ENCODE measurements around the gene CST9L. TPM values are rescaled to one million over a fixed set of nuclear protein-coding genes. Genes with fewer than 3 reads are reported as not detected.

The CST9L gene
- total RNA-seq, 2 donors from 2014 or later: not detected

DNA sequence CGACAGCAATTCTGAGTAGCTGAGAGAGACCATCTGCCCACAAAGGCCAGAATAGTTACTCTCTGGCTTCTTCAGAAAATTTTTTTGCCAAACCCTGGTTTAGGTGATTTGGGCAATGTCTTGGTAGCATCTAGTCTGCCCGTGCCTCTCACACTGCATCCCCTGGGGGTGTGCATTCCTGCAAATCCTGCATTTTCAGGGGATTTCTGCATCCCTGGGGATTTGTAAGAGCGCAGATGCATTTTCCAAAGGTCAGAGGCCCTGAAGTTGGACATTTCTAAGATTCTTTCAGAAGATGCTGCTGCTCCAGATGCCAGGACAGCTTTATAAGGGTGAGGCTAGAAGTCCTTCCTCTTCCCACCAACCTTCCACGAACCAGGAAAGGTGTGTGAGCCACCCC, 33.4 kb upstream of the CST9L start:
- Mint-ChIP-seq H3K27ac (no peak overlapping the region), H3K9me3 (no peaks in the 10 kb centered on the region), H3K4me3 (no peak overlapping the region), H3K4me1 (ENCODE audit: low read depth in 2 of 2) (peaks cover 4% of the 10 kb centered on the region in 2 donors), H3K27me3 (peaks cover 0 to 3% of the 10 kb centered on the region in 2 donors), H3K36me3 (no peaks in the 10 kb centered on the region)
- no peak for DNase-seq (ENCODE audit: low spot score)
- ATAC-seq: no peak

DNA sequence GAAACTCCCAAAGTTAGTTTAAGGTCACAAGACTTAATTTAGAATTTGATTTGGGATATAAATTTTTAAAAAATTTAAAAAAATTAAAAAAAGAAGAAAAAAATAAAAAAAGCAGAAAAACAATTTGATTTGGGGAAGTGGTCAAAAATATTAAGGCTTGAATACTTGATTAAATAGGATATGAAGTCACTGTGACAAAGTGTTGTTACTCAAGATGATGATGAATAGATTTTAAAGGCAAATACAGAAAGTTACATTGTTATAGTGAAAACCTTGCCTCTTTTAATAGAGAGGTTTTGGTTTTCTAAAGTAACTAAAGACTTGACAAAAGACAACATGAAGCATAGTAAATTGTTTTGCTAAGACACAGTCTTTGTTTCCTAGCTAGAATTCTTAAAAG, 30.2 kb upstream of the CST9L start:
- Mint-ChIP-seq H3K36me3 (no peaks in the 10 kb centered on the region), H3K4me1 (ENCODE audit: low read depth in 2 of 2) (no peaks in the 10 kb centered on the region), H3K27ac (no peak overlapping the region), H3K4me3 (no peak overlapping the region), H3K27me3 (peaks cover 0 to 3% of the 10 kb centered on the region in 2 donors), H3K9me3 (no peaks in the 10 kb centered on the region)
- DNase-seq (ENCODE audit: low spot score) (no peak), ATAC-seq (no peak)

DNA sequence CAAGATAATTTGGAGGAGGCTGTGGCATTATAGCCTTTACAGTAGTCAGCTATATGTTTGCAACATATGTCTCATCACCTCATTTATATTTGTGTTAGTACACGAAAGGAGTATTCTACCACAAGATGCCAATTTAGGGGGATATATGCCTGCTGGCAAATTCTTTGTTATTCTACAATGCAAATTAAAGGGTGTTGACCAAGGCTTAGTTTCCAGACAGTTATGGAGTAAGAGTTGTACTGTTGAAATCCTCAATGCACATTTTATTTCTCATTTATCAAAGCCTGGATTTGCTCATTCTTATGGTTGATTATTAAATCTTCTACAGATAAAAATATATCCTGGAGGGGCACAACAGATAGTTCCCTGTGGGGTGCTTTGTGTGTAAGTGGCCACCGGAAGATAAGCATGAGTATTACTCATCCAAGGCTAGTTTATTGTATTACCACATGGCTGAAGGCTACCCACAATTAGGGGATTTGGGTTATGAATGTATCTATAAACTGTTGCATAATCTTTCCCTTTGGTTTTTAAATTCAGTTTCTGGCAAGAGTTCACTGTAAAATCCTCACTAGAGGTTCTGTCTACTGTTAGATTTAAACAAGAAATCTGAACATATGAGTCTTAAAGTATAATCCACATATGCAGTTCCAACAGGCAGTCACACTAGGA, 28.4 kb upstream of the CST9L start:
- ATAC-seq: no peak
- Mint-ChIP-seq H3K4me3 (no peak overlapping the region), H3K27ac (no peak overlapping the region), H3K4me1 (ENCODE audit: low read depth in 2 of 2) (no peaks in the 10 kb centered on the region), H3K27me3 (peaks cover 0 to 3% of the 10 kb centered on the region in 2 donors), H3K36me3 (no peaks in the 10 kb centered on the region), H3K9me3 (no peaks in the 10 kb centered on the region)
- no peak for DNase-seq (ENCODE audit: low spot score)

DNA sequence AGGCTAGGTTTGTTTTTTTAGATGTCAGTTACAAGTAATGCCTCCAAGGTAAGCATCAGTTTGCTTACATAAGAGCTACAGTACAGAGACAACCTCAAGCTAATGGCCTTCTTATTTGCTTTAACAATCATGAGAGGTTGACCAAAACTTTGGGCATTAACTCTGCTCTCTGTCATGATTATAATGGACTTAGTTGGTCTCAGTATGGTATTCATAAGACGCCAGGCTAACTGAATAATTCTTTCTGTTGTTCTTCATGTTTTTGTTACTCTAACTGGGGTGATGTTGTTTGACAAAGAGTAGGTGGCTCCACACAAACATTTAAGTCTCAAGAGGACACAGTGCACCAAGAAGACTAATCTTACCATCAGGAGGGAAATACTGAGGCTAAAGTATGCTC, 27.7 kb upstream of the CST9L start:
- DNase-seq (ENCODE audit: low spot score): no peak
- H3K27ac Mint-ChIP-seq: no peak overlapping the region
- H3K27me3 Mint-ChIP-seq: peaks cover 0 to 3% of the 10 kb centered on the region in 2 donors
- no peaks in the 10 kb centered on the region for H3K36me3 Mint-ChIP-seq
- no peaks in the 10 kb centered on the region for H3K9me3 Mint-ChIP-seq
- ATAC-seq: no peak
- H3K4me3 Mint-ChIP-seq: no peak overlapping the region
- no peaks in the 10 kb centered on the region for H3K4me1 Mint-ChIP-seq (ENCODE audit: low read depth in 2 of 2)

DNA sequence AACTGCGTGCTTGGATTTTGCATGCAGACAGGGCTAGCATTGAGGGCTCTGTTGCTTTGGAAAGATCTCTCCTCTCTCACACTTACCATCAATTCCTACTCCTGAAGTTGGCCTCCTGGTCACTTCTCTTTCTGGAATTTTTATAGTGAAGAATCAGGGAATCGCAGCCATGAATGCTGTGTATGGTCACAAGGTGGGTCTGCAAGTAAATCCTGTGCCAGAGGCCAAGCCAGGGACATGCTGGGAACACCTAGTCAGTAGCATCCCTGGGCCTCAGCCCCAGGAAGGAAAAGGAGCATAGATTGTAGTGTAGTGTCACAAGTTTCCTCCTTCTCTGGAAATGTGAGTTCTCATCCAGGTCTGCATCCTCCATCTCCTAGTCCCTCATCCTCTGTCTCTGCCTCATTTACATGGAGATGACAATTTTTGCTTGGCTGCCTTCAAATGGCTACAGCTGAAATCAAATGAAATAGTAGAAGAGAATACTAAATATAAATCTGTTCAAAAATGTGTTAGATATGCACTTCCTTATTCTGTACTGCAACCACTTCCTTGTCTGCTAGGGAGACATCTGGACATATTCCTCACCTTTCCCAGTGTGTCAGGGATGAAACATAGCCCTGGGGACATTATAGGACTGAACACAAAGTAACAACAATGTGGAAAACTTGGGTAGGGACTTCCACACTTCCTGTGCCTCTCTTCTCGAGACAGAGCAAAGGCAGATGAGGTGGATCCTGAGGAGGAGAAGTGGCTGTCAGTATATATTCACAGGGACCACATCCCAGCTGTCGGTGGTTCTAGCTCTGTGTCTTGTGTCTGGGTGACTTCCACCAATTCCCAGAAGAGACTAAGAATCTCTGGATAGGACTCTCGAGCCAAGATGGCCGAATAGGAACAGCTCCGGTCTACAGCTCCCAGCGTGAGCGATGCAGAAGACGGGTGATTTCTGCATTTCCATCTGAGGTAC, 20.4 kb upstream of the CST9L start:
- Mint-ChIP-seq H3K4me3 (no peak overlapping the region), H3K36me3 (no peaks in the 10 kb centered on the region), H3K4me1 (ENCODE audit: low read depth in 2 of 2) (peaks cover 0 to 6% of the 10 kb centered on the region in 2 donors), H3K27ac (no peak overlapping the region), H3K27me3 (peaks cover 5 to 9% of the 10 kb centered on the region in 2 donors), H3K9me3 (no peaks in the 10 kb centered on the region)
- no peak for ATAC-seq
- no peak for DNase-seq (ENCODE audit: low spot score)

GRCh38 chr20:23587631-23588030, 19.3 kb upstream of the CST9L start:
- ATAC-seq: no peak
- Mint-ChIP-seq H3K4me3 (no peak overlapping the region), H3K4me1 (ENCODE audit: low read depth in 2 of 2) (peaks cover 0 to 6% of the 10 kb centered on the region in 2 donors), H3K27me3 (peaks cover 8 to 16% of the 10 kb centered on the region in 2 donors), H3K27ac (no peak overlapping the region), H3K9me3 (no peaks in the 10 kb centered on the region), H3K36me3 (no peaks in the 10 kb centered on the region)
- no peak for DNase-seq (ENCODE audit: low spot score)

DNA sequence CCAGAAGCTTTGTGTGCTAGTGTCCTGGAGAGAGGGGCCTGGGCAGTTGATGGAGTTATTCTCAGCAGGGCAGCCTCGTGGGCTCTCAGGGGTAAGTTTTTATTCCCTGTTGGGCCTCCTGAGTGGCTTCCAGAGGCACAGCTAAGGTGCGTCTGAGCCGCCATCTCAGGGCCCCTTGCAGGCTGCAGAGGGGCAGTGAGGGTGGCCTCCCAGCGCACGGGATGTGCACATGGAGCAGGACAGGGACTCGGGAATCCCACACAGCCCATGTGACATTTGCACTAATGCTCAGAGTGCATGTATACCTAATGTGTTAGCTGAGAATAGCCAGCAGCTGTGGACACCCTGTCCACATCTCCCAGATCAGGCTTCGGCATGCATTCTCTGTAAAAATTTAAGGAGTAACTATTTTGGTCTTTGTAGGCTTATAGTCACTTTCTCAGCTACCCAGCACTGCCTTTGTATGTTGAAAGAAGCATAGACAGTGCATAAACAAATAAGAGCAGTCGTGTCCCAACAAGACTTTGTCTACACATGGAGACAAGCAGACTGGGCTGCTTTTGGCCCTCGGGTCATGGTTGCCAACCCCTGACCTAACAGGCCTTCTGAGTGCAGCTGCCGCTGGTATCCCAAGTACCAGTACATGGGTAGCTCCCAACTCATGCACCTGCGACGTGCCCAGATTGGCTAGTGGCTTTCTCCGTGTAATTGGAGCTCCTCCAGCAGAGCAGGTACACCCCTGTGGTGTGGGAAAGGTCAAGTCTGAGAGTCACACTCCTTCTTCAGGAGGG, 18.6 kb upstream of the CST9L start:
- peaks cover 0 to 6% of the 10 kb centered on the region in 2 donors for H3K4me1 Mint-ChIP-seq (ENCODE audit: low read depth in 2 of 2)
- ATAC-seq (peak in 1 of 2 donors; percentile 45), DNase-seq (ENCODE audit: low spot score) (no peak)
- peaks cover 12 to 16% of the 10 kb centered on the region in 2 donors for H3K27me3 Mint-ChIP-seq
- no peak overlapping the region for H3K4me3 Mint-ChIP-seq
- no peaks in the 10 kb centered on the region for H3K9me3 Mint-ChIP-seq
- H3K36me3 Mint-ChIP-seq: no peaks in the 10 kb centered on the region
- no peak overlapping the region for H3K27ac Mint-ChIP-seq

GRCh38 chr20:23585808-23586734, 17.8 kb upstream of the CST9L start:
- DNase-seq (ENCODE audit: low spot score): peak; percentile 56
- no peaks in the 10 kb centered on the region for H3K36me3 Mint-ChIP-seq
- no peaks in the 10 kb centered on the region for H3K9me3 Mint-ChIP-seq
- no peak overlapping the region for H3K4me3 Mint-ChIP-seq
- H3K4me1 Mint-ChIP-seq (ENCODE audit: low read depth in 2 of 2): peaks cover 0 to 6% of the 10 kb centered on the region in 2 donors
- H3K27me3 Mint-ChIP-seq: peaks cover 14 to 21% of the 10 kb centered on the region in 2 donors
- H3K27ac Mint-ChIP-seq: no peak overlapping the region
- ATAC-seq: peak in 1 of 2 donors; percentile 32

GRCh38 chr20:23585449-23585807, 17.1 kb upstream of the CST9L start:
- peak; percentile 24 to 33 for ATAC-seq
- Mint-ChIP-seq H3K4me3 (no peak overlapping the region), H3K27me3 (peaks cover 17 to 27% of the 10 kb centered on the region in 2 donors)

DNA sequence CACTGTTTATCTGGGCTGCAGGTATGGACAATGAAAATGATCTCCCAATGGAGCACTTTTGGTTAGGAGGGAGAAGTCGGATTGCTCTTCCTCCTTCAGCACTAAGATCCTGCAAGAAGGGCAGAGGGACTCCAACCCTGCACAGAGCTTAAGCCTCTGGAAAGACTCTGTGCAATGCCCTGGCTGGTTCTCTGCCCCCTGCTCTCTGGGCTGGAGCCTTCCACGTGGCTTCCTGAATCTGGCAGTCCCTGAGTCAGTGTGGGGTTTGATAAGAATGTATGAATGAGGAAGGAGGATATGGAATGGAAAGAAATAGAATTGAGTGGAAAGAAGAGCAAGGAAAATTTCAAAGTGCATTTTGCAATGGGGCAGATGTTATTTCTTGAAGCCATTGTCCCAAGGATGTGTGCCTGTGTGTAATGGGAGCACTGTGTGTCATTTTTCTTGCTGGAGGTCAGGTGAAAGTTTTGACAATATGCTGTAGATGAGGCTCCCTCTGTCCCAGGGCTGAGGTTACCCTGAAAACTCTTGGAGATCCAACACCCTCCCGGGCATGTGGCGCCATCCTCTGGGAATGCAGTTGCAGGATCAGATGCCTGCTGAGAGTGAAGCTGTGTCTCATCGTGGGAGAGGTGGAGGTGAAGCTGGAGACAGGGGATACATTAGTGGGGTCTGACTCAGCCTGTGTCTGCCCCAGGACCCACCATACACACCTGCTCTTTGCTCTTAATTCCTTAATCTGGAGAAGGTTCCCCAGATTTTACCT, 16.3 kb upstream of the CST9L start:
- H3K9me3 Mint-ChIP-seq: no peaks in the 10 kb centered on the region
- ATAC-seq (no peak), DNase-seq (ENCODE audit: low spot score) (no peak)
- no peaks in the 10 kb centered on the region for H3K36me3 Mint-ChIP-seq
- H3K4me3 Mint-ChIP-seq: no peak overlapping the region
- H3K27ac Mint-ChIP-seq: no peak overlapping the region
- H3K27me3 Mint-ChIP-seq: peaks cover 19 to 29% of the 10 kb centered on the region in 2 donors
- H3K4me1 Mint-ChIP-seq (ENCODE audit: low read depth in 2 of 2): peaks cover 0 to 6% of the 10 kb centered on the region in 2 donors

More at GRCh38 chr20:23585449-23585807, 17.1 kb upstream of the CST9L start:
- H3K27ac Mint-ChIP-seq: no peak overlapping the region
- H3K36me3 Mint-ChIP-seq: no peaks in the 10 kb centered on the region
- no peak for DNase-seq (ENCODE audit: low spot score)
- no peaks in the 10 kb centered on the region for H3K9me3 Mint-ChIP-seq
- H3K4me1 Mint-ChIP-seq (ENCODE audit: low read depth in 2 of 2): peaks cover 0 to 6% of the 10 kb centered on the region in 2 donors

GRCh38 chr20:23583526-23583925, 15.2 kb upstream of the CST9L start:
- Mint-ChIP-seq H3K9me3 (no peaks in the 10 kb centered on the region), H3K4me3 (no peak overlapping the region), H3K27me3 (peaks cover 19 to 29% of the 10 kb centered on the region in 2 donors), H3K4me1 (ENCODE audit: low read depth in 2 of 2) (peaks cover 0 to 2% of the 10 kb centered on the region in 2 donors), H3K27ac (no peak overlapping the region), H3K36me3 (no peaks in the 10 kb centered on the region)
- ATAC-seq (no peak), DNase-seq (ENCODE audit: low spot score) (no peak)

DNA sequence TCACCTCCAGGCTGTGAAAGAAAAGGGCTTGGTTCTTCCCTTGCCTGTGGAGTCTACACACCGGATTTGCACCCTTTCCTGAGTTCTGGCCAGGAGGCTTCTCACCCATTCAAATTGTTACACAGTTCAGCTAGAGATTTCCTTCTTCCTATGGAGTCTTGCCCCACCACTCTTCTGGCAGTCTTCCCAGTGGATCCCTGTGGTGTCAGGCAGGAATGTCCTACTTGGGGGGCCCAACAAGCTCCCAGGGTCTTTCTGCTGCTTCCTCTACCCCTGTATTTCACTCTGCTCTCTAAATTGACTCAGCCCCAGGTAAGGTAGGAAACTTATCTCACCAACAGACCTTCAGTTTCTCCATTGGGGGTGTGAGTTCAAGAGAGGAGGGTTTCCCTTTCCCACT, 14.0 kb upstream of the CST9L start:
- no peak for ATAC-seq
- no peaks in the 10 kb centered on the region for H3K36me3 Mint-ChIP-seq
- H3K27me3 Mint-ChIP-seq: peaks cover 19 to 29% of the 10 kb centered on the region in 2 donors
- H3K9me3 Mint-ChIP-seq: no peaks in the 10 kb centered on the region
- no peak overlapping the region for H3K27ac Mint-ChIP-seq
- H3K4me3 Mint-ChIP-seq: no peak overlapping the region
- DNase-seq (ENCODE audit: low spot score): no peak
- no peaks in the 10 kb centered on the region for H3K4me1 Mint-ChIP-seq (ENCODE audit: low read depth in 2 of 2)

Data from natural killer cell treated with Interleukin-12 subunit alpha and Interleukin-12 subunit beta and Interleukin-15 and Interleukin-18, amount 100 ng/mL, for 72 hours (primary cell).